A549 (cell line): ENCODE data around the gene PEX26. TPM values are rescaled to one million over a fixed set of nuclear protein-coding genes. Genes with fewer than 3 reads are reported as not detected.
A peak's percentile ranks its signal among the peaks of the same experiment; 100 is the strongest.

Experiments
- ATAC-seq, 2 experiments: fragments of 200-7000 bp in 1 of 2; fragments of >200 bp in 1 of 2; cut with Nextera tagmentation in 1 of 2; cut with Tn5 transposase in 1 of 2; 3 replicates each; pipeline versions ENCODE4 v1.8.0 to v1.9.1; 2018 to 2020; ENCODE audit warnings: mild to moderate bottlenecking in 1 of 2, moderate library complexity in 1 of 2
- CTCF ChIA-PET: fragments of 300-600 bp; sonication (Branson Sonifier 250); formaldehyde crosslinking; extraction: SDS; loops from one replicate; lab custom pipeline; 2021; ENCODE audit warnings: antibody characterized with exemption, inconsistent platforms; lab: Yijun Ruan, JAX
- POLR2A ChIA-PET: fragments of 350-600 bp; formaldehyde crosslinking; extraction: SDS; loops from one replicate; lab custom pipeline; 2021; ENCODE audit warnings: antibody characterized with exemption, inconsistent platforms; lab: Yijun Ruan, JAX
- DNase-seq, 2 experiments: peaks; one replicate each; pipeline versions ENCODE4 v3.0.0 to v3.0.0-alpha.2; 2011 to 2016; ENCODE audit warnings: low read depth in 1 of 2, low spot score in 1 of 2
- FAIRE-seq: peaks from 2 replicates; lab custom pipeline; 2011; peaks lifted over from hg19 to GRCh38; lab: Jason Lieb, UNC
- H3K27ac ChIP-seq, 2 experiments: fragments of >200 bp; sonication (Bioruptor Twin); formaldehyde crosslinking; 3 replicates each; pipeline ENCODE4 v1.5.1; 2016 to 2017
- H3K4me1 ChIP-seq: fragments of >200 bp; sonication (Bioruptor Twin); formaldehyde crosslinking; 3 replicates; pipeline ENCODE4 v1.6.1; 2016
- H3K4me2 ChIP-seq: fragments of >200 bp; sonication (Bioruptor Twin); formaldehyde crosslinking; 3 replicates; pipeline ENCODE4 v1.6.1; 2016
- H3K4me3 ChIP-seq: fragments of >200 bp; sonication (Bioruptor Twin); formaldehyde crosslinking; 3 replicates; pipeline ENCODE4 v1.5.1; 2016
- H3K9me3 ChIP-seq: fragments of >200 bp; sonication (Bioruptor Twin); formaldehyde crosslinking; 3 replicates; pipeline ENCODE4 v1.6.1; 2016
- HOXB13 ChIP-seq: fragments of 250-450 bp; sonication (Bioruptor Pico); IDR thresholded peaks from 2 replicates; pipeline ENCODE4 v1.5.0; 2020; ENCODE audit warnings: low read depth, mild to moderate bottlenecking, moderate library complexity
- HOXB5 ChIP-seq: fragments of 250-450 bp; sonication (Bioruptor Pico); IDR thresholded peaks from 2 replicates; pipeline ENCODE4 v1.5.0; 2020; ENCODE audit warnings: mild to moderate bottlenecking, moderate library complexity
- JUNB ChIP-seq: fragments of >200 bp; sonication (Bioruptor Twin); formaldehyde crosslinking; IDR thresholded peaks from 2 replicates; pipeline ENCODE4 v1.6.1; 2016
- MAFK ChIP-seq: fragments of 450-650 bp; IDR thresholded peaks from 2 replicates; pipeline ENCODE4 v1.6.1; 2014; ENCODE audit not compliant: partially characterized antibody
- MYC ChIP-seq: IDR thresholded peaks from 2 replicates; pipeline ENCODE4 v1.6.1; 2012; ENCODE audit warnings: mild to moderate bottlenecking, inconsistent platforms, low read length, improper control_type of control experiment, borderline replicate concordance
- NPAS2 ChIP-seq: fragments of 250-450 bp; sonication (Bioruptor Pico); IDR thresholded peaks from 2 replicates; pipeline ENCODE4 v1.8.0; 2022; ENCODE audit warnings: mild to moderate bottlenecking, moderate library complexity, borderline replicate concordance
- POLR2A ChIP-seq: IDR thresholded peaks from 2 replicates; pipeline ENCODE4 v1.6.1; 2012; ENCODE audit warnings: mild to moderate bottlenecking, low read length
- RAD21 ChIP-seq, 2 experiments: fragments of >200 bp in 1 of 2; sonication (Bioruptor Twin) in 1 of 2; formaldehyde crosslinking in 1 of 2; IDR thresholded peaks in 1 of 2; conservative IDR thresholded peaks in 1 of 2; 2 replicates in 1 of 2; 3 replicates in 1 of 2; pipeline ENCODE4 v1.6.1; 2012 to 2018; ENCODE audit warnings: inconsistent platforms in 1 of 2
- RCOR1 ChIP-seq: fragments of 150-350 bp; IDR thresholded peaks from 2 replicates; pipeline ENCODE4 v1.6.1; 2014; ENCODE audit warnings: antibody characterized with exemption, low read length, low read depth
- ZSCAN20 ChIP-seq: fragments of 250-450 bp; sonication (Bioruptor Pico); IDR thresholded peaks from 2 replicates; pipeline ENCODE4 v1.8.0; 2022; ENCODE audit warnings: mild to moderate bottlenecking, moderate library complexity
- WGBS: methylation state at CpG from one replicate; pipeline ENCODE4 v1.1.6; 2017; ENCODE audit errors: missing lambda C conversion rate; 5-methylcytosine and 5-hydroxymethylcytosine counted together
- polyA plus RNA-seq, 4 experiments: library from polyadenylated mRNA; depleted of rRNA in 3 of 4; stranded (reverse); fragments of >200 nt; fragmentation: RNase III in 1 of 4; extraction: RNeasy Plus Mini Kit Qiagen cat#74134 plus additional on column Dnase treatment in 1 of 4; gene quantifications; 2 replicates in 3 of 4; 3 replicates in 1 of 4; pipeline ENCODE4 v1.2.3, GENCODE V29; 2011 to 2017
- TF ChIP-seq, protein P1 (sequence below): IDR thresholded peaks from 2 replicates; pipeline ENCODE4 v1.6.1; 2012
- TF ChIP-seq, protein P2 (sequence below): fragments of >200 bp; sonication (Bioruptor Twin); formaldehyde crosslinking; IDR thresholded peaks from 3 replicates; pipeline ENCODE4 v1.5.1; 2016
- TF ChIP-seq, protein P3 (sequence below): fragments of 450-650 bp; IDR thresholded peaks from 2 replicates; pipeline ENCODE4 v1.6.1; 2014; ENCODE audit warnings: antibody characterized with exemption
- TF ChIP-seq, protein P4 (sequence below): fragments of 250-450 bp; sonication (Bioruptor Pico); IDR thresholded peaks from 2 replicates; pipeline ENCODE4 v1.5.0; 2020; ENCODE audit warnings: low read depth, mild to moderate bottlenecking, moderate library complexity
- TF ChIP-seq, protein P5 (sequence below): fragments of 200-600 bp; sonication (generic); IDR thresholded peaks from 2 replicates; pipeline ENCODE4 v1.6.1; 2016; ENCODE audit warnings: antibody characterized with exemption, mild to moderate bottlenecking, moderate library complexity

PEX26 gene
- polyA plus RNA-seq, 2 of the 4 experiments (the other 2 are of a cell fraction), result 11.8 to 12.4 TPM

DNA sequence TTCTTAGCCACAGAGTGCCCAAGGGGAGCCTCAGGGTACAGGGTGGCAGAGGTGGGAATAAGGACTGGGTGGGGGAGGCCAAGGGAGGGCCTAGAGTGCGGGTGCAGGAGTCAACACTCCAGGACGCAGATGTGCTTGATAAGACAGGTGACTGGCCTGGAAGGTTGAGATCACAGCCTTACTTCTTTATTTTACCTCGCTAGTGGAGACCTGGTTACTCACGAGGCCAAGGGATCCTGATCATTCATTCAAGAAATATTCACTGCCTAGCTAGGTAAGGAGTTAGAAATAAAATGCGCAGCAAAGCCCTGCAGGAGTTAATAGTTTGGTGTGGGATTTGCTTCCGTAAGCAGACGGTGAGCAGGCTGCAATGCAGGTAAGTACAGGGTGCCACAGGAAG lies 13.2 kb upstream of the PEX26 start (continued):
- TF ChIP-seq HOXB13 (CRISPR knock-in tag), result no peak

DNA sequence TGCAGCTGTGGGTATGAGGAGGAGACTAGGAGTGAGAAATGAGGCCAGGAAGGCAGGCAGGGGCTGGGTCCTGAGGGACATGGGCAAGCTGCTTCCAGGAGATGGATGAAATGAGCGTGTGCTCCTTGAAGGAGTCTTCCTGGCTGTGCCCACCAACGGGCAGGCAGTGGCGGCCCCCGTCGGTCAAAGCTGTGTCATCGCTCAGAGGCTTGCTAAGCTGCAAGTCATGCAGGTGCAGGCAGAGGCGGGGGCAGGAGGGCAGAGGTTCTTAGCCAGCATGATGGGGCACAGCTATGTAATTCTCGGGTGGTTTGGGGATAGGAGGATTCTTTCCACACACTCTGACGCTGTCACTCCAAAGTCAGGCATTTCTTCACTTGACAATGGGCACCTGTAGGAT lies 12.5 kb upstream of the PEX26 start:
- WGBS, result 50% methylated on average over 9 of the region's 9 CpGs

DNA sequence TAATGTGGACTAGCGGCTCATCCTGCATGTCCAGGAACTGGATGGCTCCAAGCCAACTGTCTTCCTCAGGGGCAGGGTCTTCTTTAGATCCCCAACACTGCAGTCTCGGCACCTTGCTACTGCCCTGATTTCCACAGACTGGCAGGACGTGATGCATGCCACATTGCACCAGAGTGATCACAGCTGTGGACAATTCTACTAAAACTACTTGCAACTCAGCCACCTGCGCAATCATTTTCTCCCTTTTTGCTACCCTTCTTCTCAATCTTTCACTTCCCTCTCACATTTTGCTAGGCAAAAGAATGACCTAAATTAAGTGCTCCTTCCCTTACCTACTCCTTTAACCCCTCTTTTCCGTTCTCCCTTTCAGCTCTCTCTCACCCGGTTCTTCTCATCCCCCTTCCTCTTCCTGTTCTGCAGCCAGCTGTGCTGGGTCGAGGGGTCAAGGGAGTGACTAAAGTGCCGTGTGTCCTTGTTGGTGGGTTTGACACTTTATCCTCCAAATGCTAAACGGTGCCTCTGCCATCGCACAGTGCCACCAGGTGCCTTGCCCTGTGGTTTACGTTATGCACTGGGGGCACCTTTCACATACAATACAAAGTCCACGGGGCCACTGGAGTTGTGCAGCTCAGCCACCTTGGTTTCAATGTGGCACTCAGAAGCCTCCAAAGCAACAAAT lies 11.5 kb upstream of the PEX26 start:
- Histone ChIP-seq H3K4me1 (peaks cover 39% of the 10 kb centered on the region), H3K27ac (peak overlapping the region; percentile 14 to 38; a peak in 2 of 6 replicates), H3K4me2 (no peak overlapping the region), H3K9me3 (no peaks in the 10 kb centered on the region), H3K4me3 (no peak overlapping the region)
- DNase-seq (no peak), ATAC-seq (no peak), FAIRE-seq (no peak)
- CTCF ChIA-PET, result interaction anchor here (1.1 to 2.0 kb wide), 3 partner anchors 9 to 236 kb away, joined by 3 to 29 read pairs (median 3); partner anchors contain the start of gene MICAL3
- WGBS, result 87% methylated on average over 12 of the region's 12 CpGs
- TF ChIP-seq RCOR1, result no peak
- TF ChIP-seq POLR2A, result no peak
- TF ChIP-seq JUNB, result no peak
- TF ChIP-seq, protein P1, sequence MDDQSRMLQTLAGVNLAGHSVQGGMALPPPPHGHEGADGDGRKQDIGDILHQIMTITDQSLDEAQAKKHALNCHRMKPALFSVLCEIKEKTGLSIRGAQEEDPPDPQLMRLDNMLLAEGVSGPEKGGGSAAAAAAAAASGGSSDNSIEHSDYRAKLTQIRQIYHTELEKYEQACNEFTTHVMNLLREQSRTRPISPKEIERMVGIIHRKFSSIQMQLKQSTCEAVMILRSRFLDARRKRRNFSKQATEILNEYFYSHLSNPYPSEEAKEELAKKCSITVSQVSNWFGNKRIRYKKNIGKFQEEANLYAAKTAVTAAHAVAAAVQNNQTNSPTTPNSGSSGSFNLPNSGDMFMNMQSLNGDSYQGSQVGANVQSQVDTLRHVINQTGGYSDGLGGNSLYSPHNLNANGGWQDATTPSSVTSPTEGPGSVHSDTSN, result no peak
- TF ChIP-seq MYC, result no peak
- no peak for TF ChIP-seq ZSCAN20 (CRISPR knock-in tag)
- TF ChIP-seq, protein P2, sequence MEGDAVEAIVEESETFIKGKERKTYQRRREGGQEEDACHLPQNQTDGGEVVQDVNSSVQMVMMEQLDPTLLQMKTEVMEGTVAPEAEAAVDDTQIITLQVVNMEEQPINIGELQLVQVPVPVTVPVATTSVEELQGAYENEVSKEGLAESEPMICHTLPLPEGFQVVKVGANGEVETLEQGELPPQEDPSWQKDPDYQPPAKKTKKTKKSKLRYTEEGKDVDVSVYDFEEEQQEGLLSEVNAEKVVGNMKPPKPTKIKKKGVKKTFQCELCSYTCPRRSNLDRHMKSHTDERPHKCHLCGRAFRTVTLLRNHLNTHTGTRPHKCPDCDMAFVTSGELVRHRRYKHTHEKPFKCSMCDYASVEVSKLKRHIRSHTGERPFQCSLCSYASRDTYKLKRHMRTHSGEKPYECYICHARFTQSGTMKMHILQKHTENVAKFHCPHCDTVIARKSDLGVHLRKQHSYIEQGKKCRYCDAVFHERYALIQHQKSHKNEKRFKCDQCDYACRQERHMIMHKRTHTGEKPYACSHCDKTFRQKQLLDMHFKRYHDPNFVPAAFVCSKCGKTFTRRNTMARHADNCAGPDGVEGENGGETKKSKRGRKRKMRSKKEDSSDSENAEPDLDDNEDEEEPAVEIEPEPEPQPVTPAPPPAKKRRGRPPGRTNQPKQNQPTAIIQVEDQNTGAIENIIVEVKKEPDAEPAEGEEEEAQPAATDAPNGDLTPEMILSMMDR, result no peak
- no peak for TF ChIP-seq MAFK
- TF ChIP-seq NPAS2, result no peak
- TF ChIP-seq, protein P3, sequence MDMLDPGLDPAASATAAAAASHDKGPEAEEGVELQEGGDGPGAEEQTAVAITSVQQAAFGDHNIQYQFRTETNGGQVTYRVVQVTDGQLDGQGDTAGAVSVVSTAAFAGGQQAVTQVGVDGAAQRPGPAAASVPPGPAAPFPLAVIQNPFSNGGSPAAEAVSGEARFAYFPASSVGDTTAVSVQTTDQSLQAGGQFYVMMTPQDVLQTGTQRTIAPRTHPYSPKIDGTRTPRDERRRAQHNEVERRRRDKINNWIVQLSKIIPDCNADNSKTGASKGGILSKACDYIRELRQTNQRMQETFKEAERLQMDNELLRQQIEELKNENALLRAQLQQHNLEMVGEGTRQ, result no peak
- TF ChIP-seq, protein P4, sequence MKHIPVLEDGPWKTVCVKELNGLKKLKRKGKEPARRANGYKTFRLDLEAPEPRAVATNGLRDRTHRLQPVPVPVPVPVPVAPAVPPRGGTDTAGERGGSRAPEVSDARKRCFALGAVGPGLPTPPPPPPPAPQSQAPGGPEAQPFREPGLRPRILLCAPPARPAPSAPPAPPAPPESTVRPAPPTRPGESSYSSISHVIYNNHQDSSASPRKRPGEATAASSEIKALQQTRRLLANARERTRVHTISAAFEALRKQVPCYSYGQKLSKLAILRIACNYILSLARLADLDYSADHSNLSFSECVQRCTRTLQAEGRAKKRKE (CRISPR knock-in tag), result no peak
- TF ChIP-seq, protein P5, sequence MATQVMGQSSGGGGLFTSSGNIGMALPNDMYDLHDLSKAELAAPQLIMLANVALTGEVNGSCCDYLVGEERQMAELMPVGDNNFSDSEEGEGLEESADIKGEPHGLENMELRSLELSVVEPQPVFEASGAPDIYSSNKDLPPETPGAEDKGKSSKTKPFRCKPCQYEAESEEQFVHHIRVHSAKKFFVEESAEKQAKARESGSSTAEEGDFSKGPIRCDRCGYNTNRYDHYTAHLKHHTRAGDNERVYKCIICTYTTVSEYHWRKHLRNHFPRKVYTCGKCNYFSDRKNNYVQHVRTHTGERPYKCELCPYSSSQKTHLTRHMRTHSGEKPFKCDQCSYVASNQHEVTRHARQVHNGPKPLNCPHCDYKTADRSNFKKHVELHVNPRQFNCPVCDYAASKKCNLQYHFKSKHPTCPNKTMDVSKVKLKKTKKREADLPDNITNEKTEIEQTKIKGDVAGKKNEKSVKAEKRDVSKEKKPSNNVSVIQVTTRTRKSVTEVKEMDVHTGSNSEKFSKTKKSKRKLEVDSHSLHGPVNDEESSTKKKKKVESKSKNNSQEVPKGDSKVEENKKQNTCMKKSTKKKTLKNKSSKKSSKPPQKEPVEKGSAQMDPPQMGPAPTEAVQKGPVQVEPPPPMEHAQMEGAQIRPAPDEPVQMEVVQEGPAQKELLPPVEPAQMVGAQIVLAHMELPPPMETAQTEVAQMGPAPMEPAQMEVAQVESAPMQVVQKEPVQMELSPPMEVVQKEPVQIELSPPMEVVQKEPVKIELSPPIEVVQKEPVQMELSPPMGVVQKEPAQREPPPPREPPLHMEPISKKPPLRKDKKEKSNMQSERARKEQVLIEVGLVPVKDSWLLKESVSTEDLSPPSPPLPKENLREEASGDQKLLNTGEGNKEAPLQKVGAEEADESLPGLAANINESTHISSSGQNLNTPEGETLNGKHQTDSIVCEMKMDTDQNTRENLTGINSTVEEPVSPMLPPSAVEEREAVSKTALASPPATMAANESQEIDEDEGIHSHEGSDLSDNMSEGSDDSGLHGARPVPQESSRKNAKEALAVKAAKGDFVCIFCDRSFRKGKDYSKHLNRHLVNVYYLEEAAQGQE, result no peak
- POLR2A ChIA-PET, result no interaction called here

More for the DNA sequence above, 12.5 kb upstream of the PEX26 start:
- Histone ChIP-seq H3K4me2 (no peak overlapping the region), H3K27ac (peak overlapping the region; percentile 59 to 78; a peak in 5 of 6 replicates), H3K4me1 (peaks cover 49% of the 10 kb centered on the region), H3K4me3 (no peak overlapping the region), H3K9me3 (no peaks in the 10 kb centered on the region)
- no peak for FAIRE-seq
- TF ChIP-seq RAD21 (conservative IDR thresholded peaks at IDR 0.05 in 1 of 2, IDR thresholded peaks at IDR 0.05 in 1 of 2) (peak; percentile 26 to 30; a peak in 1 of 5 replicates), HOXB5 (CRISPR knock-in tag) (no peak)
- TF ChIP-seq, protein P3, result no peak
- DNase-seq, result peak in 1 of 2 experiments; percentile 42
- ChIA-PET POLR2A (no interaction called here), CTCF (interaction anchor here (0.8 to 2.0 kb wide), 2 partner anchors 10 to 39 kb away, joined by 3 to 29 read pairs; no protein-coding TSS in a partner anchor)
- peak in 1 of 2 experiments; percentile 52; a peak in 3 of 6 replicates for ATAC-seq
